ENCODE data around the gene CEP112. TPM values are rescaled to one million over a fixed set of nuclear protein-coding genes. Genes with fewer than 3 reads are reported as not detected.

CEP112 gene
- total and polyA plus RNA-seq, 2 of the 8 experiments (the other 6 are each of a cell fraction or from before 2014, with no cell fraction given) = 0.62 to 3.1 TPM

DNA sequence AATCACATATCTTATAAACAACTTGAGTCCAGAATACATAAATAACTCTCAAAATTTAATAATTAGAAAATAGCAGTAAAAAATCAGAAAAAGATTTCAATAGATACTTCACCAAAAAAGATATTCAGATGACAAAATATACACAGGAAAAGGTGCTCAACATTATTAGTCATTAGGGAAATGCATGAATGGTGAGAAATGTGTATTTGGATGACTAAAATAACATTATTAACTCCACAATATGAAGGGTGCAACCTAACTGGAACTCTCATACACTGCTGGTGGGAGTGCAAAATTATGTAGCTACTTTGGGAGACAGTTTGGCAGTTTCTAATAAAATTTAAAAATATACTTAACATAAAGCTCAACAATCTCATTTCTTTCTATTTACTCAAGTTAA, 368.2 kb downstream of the CEP112 start:
- ChIA-PET CTCF (ENCODE audit: partially characterized antibody) (interaction anchor here (0.8 to 1.2 kb wide), 3 partner anchors 20 to 30 kb away, joined by 3 read pairs; no protein-coding TSS in a partner anchor), POLR2A (ENCODE audit: partially characterized antibody) (no interaction called here)
- no peak overlapping the region for H4K91ac ChIP-seq (replicated peaks; ENCODE audit: insufficient read length, low read length)
- H2BK12ac ChIP-seq (ENCODE audit: low read depth, low read length) = no peak overlapping the region
- H3K4me2 ChIP-seq (ENCODE audit: insufficient read depth in 1 of 2, low read depth in 2 of 2, low read length in 2 of 2) = no peak overlapping the region
- H3K4me1 ChIP-seq (replicated peaks in 1 of 4; ENCODE audit: control insufficient read depth in 3 of 4, insufficient read depth in 4 of 4, low read length in 3 of 4) = no peaks in the 10 kb centered on the region
- H3K14ac ChIP-seq (ENCODE audit: insufficient read length) = no peak overlapping the region
- no peak overlapping the region for H2AFZ ChIP-seq (ENCODE audit: low read length)
- H3K4me3 ChIP-seq (ENCODE audit: extremely low read depth in 1 of 4, insufficient read depth in 2 of 4, low read depth in 3 of 4, low read length in 4 of 4) = no peak overlapping the region
- no peak overlapping the region for H3K56ac ChIP-seq (replicated peaks; ENCODE audit: insufficient read length, low read depth, low read length)
- no peaks in the 10 kb centered on the region for H3K27me3 ChIP-seq (replicated peaks in 1 of 4; ENCODE audit: control insufficient read depth in 3 of 4, extremely low read depth in 1 of 4, insufficient read depth in 3 of 4, low read length in 3 of 4)
- no peaks in the 10 kb centered on the region for H3K23me2 ChIP-seq (ENCODE audit: low read depth, low read length)
- H3K79me2 ChIP-seq (ENCODE audit: control insufficient read depth in 1 of 2, insufficient read depth in 2 of 2, low read length in 2 of 2) = no peaks in the 10 kb centered on the region
- no peak for TF ChIP-seq TEAD4 (IDR thresholded peaks at IDR 0.05; ENCODE audit: low read depth, low read length)
- no peak for TF ChIP-seq HDAC2 (IDR thresholded peaks at IDR 0.05; ENCODE audit: borderline replicate concordance in 1 of 2, low read depth in 2 of 2, low read length in 2 of 2)
- no peak for TF ChIP-seq RAD21 (IDR thresholded peaks at IDR 0.05 in 1 of 2, conservative IDR thresholded peaks at IDR 0.05 in 1 of 2; ENCODE audit: low read depth in 2 of 2, low read length in 2 of 2)
- TF ChIP-seq EP300 (IDR thresholded peaks at IDR 0.05; ENCODE audit: borderline replicate concordance in 1 of 2, low read depth in 2 of 2, low read length in 2 of 2) = no peak
- TF ChIP-seq POLR2AphosphoS5 (IDR thresholded peaks at IDR 0.05; ENCODE audit: low read depth, low read length) = no peak
- TF ChIP-seq SP2 (IDR thresholded peaks at IDR 0.05; ENCODE audit: low read length) = no peak
- no peak for TF ChIP-seq TAF7 (optimal IDR thresholded peaks at IDR 0.05; ENCODE audit: borderline replicate concordance, low read depth, low read length)
- no peak for TF ChIP-seq EGR1 (IDR thresholded peaks at IDR 0.05; ENCODE audit: borderline replicate concordance, low read depth, low read length)
- no peak for TF ChIP-seq CHD2 (IDR thresholded peaks at IDR 0.05; ENCODE audit: low read length)
- TF ChIP-seq TCF12 (IDR thresholded peaks at IDR 0.05; ENCODE audit: low read depth, low read length) = no peak
- no peak for TF ChIP-seq PHF8 (conservative IDR thresholded peaks at IDR 0.05; ENCODE audit: low read depth, low read length)
- no peak for TF ChIP-seq SIX5 (IDR thresholded peaks at IDR 0.05; ENCODE audit: low read depth, low read length)
- H2BK20ac ChIP-seq (ENCODE audit: low read length) = no peak overlapping the region
- H3K27ac ChIP-seq (ENCODE audit: low read depth, low read length) = no peak overlapping the region
- FAIRE-seq (no peak), DNase-seq (ENCODE audit: low read depth in 1 of 2, low spot score in 2 of 2) (no peak)
- H2AK5ac ChIP-seq (ENCODE audit: low read depth, low read length) = no peak overlapping the region
- no peak overlapping the region for H3K23ac ChIP-seq (ENCODE audit: insufficient read length)
- H2BK5ac ChIP-seq (ENCODE audit: low read depth, low read length) = no peak overlapping the region
- no peaks in the 10 kb centered on the region for H3K9me3 ChIP-seq (ENCODE audit: insufficient read depth in 2 of 2, low read depth in 1 of 2, low read length in 1 of 2)
- H3K4ac ChIP-seq (replicated peaks; ENCODE audit: insufficient read length, low read depth, low read length) = no peak overlapping the region
- H3K36me3 ChIP-seq (ENCODE audit: control insufficient read depth in 2 of 4, insufficient read depth in 4 of 4, low read length in 3 of 4) = no peaks in the 10 kb centered on the region
- no peak overlapping the region for H3K18ac ChIP-seq (ENCODE audit: extremely low read depth, low read length)
- no peak overlapping the region for H4K5ac ChIP-seq (ENCODE audit: insufficient read length, low read depth, low read length)
- no peaks in the 10 kb centered on the region for H4K20me1 ChIP-seq (replicated peaks in 1 of 2; ENCODE audit: control insufficient read depth in 1 of 2, insufficient read depth in 2 of 2, low read length in 2 of 2)
- H2BK15ac ChIP-seq (ENCODE audit: low read length) = no peak overlapping the region
- H2BK120ac ChIP-seq (replicated peaks; ENCODE audit: low read depth, low read length) = no peak overlapping the region
- no peak overlapping the region for H4K8ac ChIP-seq (ENCODE audit: extremely low read depth, insufficient read depth, low read length)
- H3K79me1 ChIP-seq (ENCODE audit: low read depth, low read length) = no peaks in the 10 kb centered on the region
- H3K9ac ChIP-seq (replicated peaks in 1 of 4; ENCODE audit: extremely low read depth in 1 of 4, low read depth in 3 of 4, low read length in 3 of 4) = no peak overlapping the region

Measured in H1 (cell line).